ENCODE data around the gene E2F8.

The E2F8 gene

GRCh38 chr11:19181531-19182261 lies 59.0 kb downstream of the E2F8 start:
- no peak for DNase-seq

- no peak for DNase-seq
Measured at GRCh38 chr11:19176629-19177186, 64.0 kb downstream of the E2F8 start.

All from NCI-H187 (cell line).